Gastrocnemius medialis (tissue), 4 donors: Measurements from ENCODE around the gene HEPHL1. TPM values are rescaled to one million over a fixed set of nuclear protein-coding genes. Genes with fewer than 3 reads are reported as not detected.

Experiments used
- ATAC-seq, 2 donors: fragments of 150-250 bp; one replicate each; pipeline ENCODE4 v1.9.1; 2016
- DNase-seq, 2 donors: peaks; one replicate each; pipeline ENCODE4 v3.0.0-alpha.2; 2019
- H3K27ac ChIP-seq, 4 donors: fragments of 200-600 bp; sonication (generic); 1 replicate in 1 of 4; 2 replicates in 3 of 4; pipeline ENCODE4 v1.5.1; 2016 to 2018; ENCODE audit warnings: mild to moderate bottlenecking in 2 of 4, moderate library complexity in 1 of 4
- H3K27me3 ChIP-seq, 3 donors: fragments of 200-600 bp; sonication (generic) in 2 of 3; 1 replicate in 1 of 3; 2 replicates in 2 of 3; pipeline versions ENCODE4 v1.5.1 to v1.6.0; 2016 to 2019; ENCODE audit warnings: mild to moderate bottlenecking in 1 of 3, moderate library complexity in 1 of 3
- H3K36me3 ChIP-seq, 2 donors: fragments of 200-600 bp; sonication (generic) in 1 of 2; one replicate each; pipeline ENCODE4 v1.5.1; 2017 to 2018
- H3K4me1 ChIP-seq, 2 donors: fragments of 200-600 bp; sonication (generic) in 1 of 2; one replicate each; pipeline ENCODE4 v1.5.1; 2016 to 2017; ENCODE audit warnings: mild to moderate bottlenecking in 2 of 2
- H3K4me3 ChIP-seq, 4 donors: fragments of 200-600 bp; sonication (generic) in 3 of 4; 1 replicate in 1 of 4; 2 replicates in 3 of 4; pipeline ENCODE4 v1.5.1; 2016 to 2019; ENCODE audit warnings: mild to moderate bottlenecking in 2 of 4
- H3K9me3 ChIP-seq, 3 donors: fragments of 200-600 bp; sonication (generic) in 2 of 3; 1 replicate in 1 of 3; 2 replicates in 2 of 3; pipeline ENCODE4 v1.5.1; 2016 to 2019
- POLR2A ChIP-seq, 2 donors: fragments of 450-650 bp; IDR thresholded peaks; one replicate each; pipeline ENCODE4 v1.6.1; 2017; ENCODE audit warnings: antibody characterized with exemption in 2 of 2, mild to moderate bottlenecking in 2 of 2, moderate library complexity in 2 of 2
- in situ Hi-C, 4 donors: fragments of 200-750 bp; cut with MboI; loops; one replicate each; pipeline versions ENCODE4 v1.15.0 to v1.8.0; 2017; ENCODE audit warnings: low sequenced_read_pairs in 4 of 4
- intact Hi-C: fragments of 100-400 bp; cut with DNase I; formaldehyde crosslinking; loops from one replicate; pipeline ENCODE4 v1.15.1; 2023; ENCODE audit warnings: low total_unique reads
- total RNA-seq, 4 donors: library from RNA; depleted of rRNA; stranded (reverse); fragments of >200 nt; gene quantifications; one replicate each; pipeline versions ENCODE4 v1.1.0 to v1.2.3, GENCODE V29; 2016
- TF ChIP-seq, protein P1 (sequence below), 5 experiments: fragments of 450-650 bp in 3 of 5; fragments of 200-600 bp in 2 of 5; sonication (generic) in 2 of 5; IDR thresholded peaks in 4 of 5; conservative IDR thresholded peaks in 1 of 5; 1 replicate in 4 of 5; 2 replicates in 1 of 5; pipeline ENCODE4 v1.5.1; 2016 to 2019; ENCODE audit warnings: antibody characterized with exemption in 5 of 5, mild to moderate bottlenecking in 3 of 5, moderate library complexity in 3 of 5

HEPHL1 gene
- total RNA-seq, 4 donors from 2014 or later: not detected

DNA sequence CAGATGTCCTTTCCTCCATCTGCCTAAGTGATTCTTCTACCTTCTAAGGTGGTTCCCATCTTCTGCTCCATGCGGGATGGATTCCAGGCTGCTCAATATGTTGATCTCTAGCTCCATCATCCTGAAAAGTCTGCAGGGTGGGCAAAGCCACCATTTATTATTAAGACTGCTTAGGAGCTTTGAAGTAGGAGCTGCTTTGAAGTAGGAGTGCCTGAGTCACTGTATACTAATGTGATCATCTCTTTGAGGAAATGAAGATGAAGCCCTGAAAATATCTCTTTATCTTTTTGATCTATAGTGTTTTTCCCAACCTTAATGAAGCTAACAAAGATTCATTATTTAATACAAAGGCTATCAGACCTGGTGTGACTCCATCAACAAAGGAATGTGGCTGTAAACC, 13.1 kb downstream of the HEPHL1 start:
- no peaks in the 10 kb centered on the region for H3K9me3 ChIP-seq
- no peaks in the 10 kb centered on the region for H3K36me3 ChIP-seq
- in situ Hi-C loops (no loop called here), intact Hi-C loops (no loop called here)
- no peaks in the 10 kb centered on the region for H3K4me1 ChIP-seq
- no peak overlapping the region for H3K27ac ChIP-seq
- ATAC-seq (no peak), DNase-seq (no peak)
- no peak for TF ChIP-seq POLR2A (IDR thresholded peaks at IDR 0.05)
- H3K4me3 ChIP-seq: no peak overlapping the region
- H3K27me3 ChIP-seq: no peaks in the 10 kb centered on the region

DNA sequence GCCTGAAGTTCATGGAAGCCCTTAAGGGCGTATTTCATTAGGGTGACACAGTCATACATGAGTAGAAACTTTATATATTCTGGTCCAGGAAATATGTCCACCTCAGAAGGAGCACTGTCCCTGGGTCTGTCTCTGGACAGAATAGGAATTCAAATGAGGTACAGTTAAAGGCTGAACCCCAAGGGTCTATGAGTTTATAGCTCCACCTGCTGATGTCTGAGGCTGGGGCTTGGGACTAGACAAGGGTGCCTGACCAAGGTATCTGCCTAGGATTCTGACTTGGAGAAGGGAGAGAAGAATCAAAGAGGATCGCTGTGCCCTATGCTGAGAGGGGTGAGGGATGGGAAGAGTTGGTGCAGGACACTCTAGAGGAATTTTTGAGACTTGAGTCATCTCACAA, 14.9 kb downstream of the HEPHL1 start:
- in situ Hi-C loops: no loop called here
- TF ChIP-seq POLR2A (IDR thresholded peaks at IDR 0.05): no peak
- TF ChIP-seq, protein P1, sequence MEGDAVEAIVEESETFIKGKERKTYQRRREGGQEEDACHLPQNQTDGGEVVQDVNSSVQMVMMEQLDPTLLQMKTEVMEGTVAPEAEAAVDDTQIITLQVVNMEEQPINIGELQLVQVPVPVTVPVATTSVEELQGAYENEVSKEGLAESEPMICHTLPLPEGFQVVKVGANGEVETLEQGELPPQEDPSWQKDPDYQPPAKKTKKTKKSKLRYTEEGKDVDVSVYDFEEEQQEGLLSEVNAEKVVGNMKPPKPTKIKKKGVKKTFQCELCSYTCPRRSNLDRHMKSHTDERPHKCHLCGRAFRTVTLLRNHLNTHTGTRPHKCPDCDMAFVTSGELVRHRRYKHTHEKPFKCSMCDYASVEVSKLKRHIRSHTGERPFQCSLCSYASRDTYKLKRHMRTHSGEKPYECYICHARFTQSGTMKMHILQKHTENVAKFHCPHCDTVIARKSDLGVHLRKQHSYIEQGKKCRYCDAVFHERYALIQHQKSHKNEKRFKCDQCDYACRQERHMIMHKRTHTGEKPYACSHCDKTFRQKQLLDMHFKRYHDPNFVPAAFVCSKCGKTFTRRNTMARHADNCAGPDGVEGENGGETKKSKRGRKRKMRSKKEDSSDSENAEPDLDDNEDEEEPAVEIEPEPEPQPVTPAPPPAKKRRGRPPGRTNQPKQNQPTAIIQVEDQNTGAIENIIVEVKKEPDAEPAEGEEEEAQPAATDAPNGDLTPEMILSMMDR (IDR thresholded peaks at IDR 0.05 in 4 of 5, conservative IDR thresholded peaks at IDR 0.05 in 1 of 5): no peak
- H3K4me1 ChIP-seq: no peaks in the 10 kb centered on the region
- H3K36me3 ChIP-seq: no peaks in the 10 kb centered on the region
- H3K27me3 ChIP-seq: no peaks in the 10 kb centered on the region
- ATAC-seq: no peak
- H3K4me3 ChIP-seq: no peak overlapping the region
- DNase-seq: no peak
- H3K27ac ChIP-seq: no peak overlapping the region
- H3K9me3 ChIP-seq: no peaks in the 10 kb centered on the region
- intact Hi-C loops: no loop called here

DNA sequence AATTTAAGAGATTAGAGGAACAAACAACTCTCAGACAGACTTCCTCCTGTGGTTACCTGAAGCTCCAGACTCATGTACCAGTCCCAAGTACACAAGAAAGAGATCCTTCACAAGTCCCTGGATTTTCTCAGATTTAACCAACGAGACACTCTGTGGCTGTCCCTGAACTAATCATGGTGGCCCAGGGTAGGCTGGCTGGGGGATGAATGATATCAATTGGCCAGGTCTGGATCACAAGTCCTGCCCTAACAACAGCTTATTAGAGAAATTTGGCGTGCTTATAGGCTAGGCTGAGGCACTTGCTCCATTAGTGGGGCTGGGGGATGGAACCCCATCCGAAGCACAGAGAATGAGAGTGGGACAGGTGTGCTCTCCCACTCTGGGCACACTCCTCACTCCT, 22.1 kb downstream of the HEPHL1 start:
- ATAC-seq (no peak), DNase-seq (no peak)
- Histone ChIP-seq H3K9me3 (no peaks in the 10 kb centered on the region), H3K4me1 (no peaks in the 10 kb centered on the region), H3K27me3 (no peaks in the 10 kb centered on the region), H3K27ac (no peak overlapping the region), H3K36me3 (no peaks in the 10 kb centered on the region), H3K4me3 (no peak overlapping the region)
- intact Hi-C loops (no loop called here), in situ Hi-C loops (no loop called here)
- TF ChIP-seq, protein P1 (IDR thresholded peaks at IDR 0.05 in 4 of 5, conservative IDR thresholded peaks at IDR 0.05 in 1 of 5): no peak
- TF ChIP-seq POLR2A (IDR thresholded peaks at IDR 0.05): no peak

DNA sequence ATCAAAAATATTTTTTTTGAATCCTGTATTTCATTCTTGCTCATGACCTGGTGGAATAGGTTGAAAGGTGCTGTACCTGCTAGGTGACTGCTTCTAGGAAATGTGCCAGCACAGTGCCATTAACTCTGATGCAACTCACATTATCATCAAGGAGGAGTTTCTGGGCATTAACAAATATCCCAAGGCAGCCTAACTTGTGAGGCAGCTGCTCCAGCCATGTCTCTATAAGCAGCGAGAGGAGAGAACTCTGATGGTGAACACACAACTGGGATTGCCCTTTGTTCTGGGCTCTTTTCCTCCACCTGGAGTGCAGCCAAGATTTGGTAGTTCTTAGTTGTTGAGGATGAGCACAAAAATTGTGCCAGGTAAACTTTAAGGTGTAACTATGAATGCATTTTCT, 25.6 kb downstream of the HEPHL1 start:
- H3K27me3 ChIP-seq: no peaks in the 10 kb centered on the region
- no peaks in the 10 kb centered on the region for H3K9me3 ChIP-seq
- intact Hi-C loops: no loop called here
- H3K36me3 ChIP-seq: no peaks in the 10 kb centered on the region
- H3K4me1 ChIP-seq: no peaks in the 10 kb centered on the region
- H3K27ac ChIP-seq: no peak overlapping the region
- H3K4me3 ChIP-seq: no peak overlapping the region
- TF ChIP-seq, protein P1 (IDR thresholded peaks at IDR 0.05 in 4 of 5, conservative IDR thresholded peaks at IDR 0.05 in 1 of 5): no peak
- TF ChIP-seq POLR2A (IDR thresholded peaks at IDR 0.05): no peak
- in situ Hi-C loops: no loop called here
- DNase-seq: no peak
- no peak for ATAC-seq

DNA sequence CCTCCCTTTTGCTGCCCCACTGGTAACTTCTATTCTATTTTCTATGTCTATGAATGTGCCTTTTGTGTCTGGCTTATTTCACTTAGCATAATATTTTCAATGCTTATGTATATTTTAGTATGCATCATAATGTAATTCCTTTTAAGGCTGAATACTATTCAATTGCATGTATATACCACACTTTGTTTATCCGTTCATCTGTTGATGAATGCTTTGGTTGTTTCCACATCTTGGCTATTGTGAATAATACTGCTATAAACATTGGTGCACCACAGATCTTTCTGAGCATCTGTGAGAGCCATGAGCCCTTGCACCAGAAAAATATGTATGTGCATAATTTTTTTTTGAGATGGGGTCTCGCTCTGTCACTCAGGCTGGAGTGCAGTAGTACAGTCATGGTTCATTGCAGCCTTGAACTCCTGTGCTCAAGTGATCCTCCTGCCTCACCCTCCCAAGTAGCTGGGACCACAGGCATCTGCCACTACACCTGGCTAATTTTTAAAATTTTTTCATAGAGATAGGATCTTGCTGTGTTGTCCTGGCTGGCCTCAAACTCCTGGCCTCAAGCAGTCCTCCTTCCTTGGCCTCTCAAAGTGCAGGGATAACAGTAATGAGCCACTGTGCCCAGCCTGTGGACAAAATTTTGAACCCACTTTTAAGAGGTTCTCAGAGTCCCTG, 27.0 kb downstream of the HEPHL1 start:
- Histone ChIP-seq H3K4me3 (no peak overlapping the region), H3K9me3 (no peaks in the 10 kb centered on the region), H3K36me3 (no peaks in the 10 kb centered on the region), H3K27me3 (no peaks in the 10 kb centered on the region), H3K27ac (no peak overlapping the region), H3K4me1 (no peaks in the 10 kb centered on the region)
- DNase-seq (no peak), ATAC-seq (no peak)
- intact Hi-C loops (no loop called here), in situ Hi-C loops (no loop called here)
- TF ChIP-seq POLR2A (IDR thresholded peaks at IDR 0.05): no peak
- TF ChIP-seq, protein P1 (IDR thresholded peaks at IDR 0.05 in 4 of 5, conservative IDR thresholded peaks at IDR 0.05 in 1 of 5): no peak
